NCI-H128 (cell line): ENCODE data around the gene ZCCHC9.

Experiments used
- DNase-seq: peaks from one replicate; lab custom pipeline; 2025; ENCODE audit not compliant: unreplicated experiment; lab: John Stamatoyannopoulos, UW

ZCCHC9 gene

DNA sequence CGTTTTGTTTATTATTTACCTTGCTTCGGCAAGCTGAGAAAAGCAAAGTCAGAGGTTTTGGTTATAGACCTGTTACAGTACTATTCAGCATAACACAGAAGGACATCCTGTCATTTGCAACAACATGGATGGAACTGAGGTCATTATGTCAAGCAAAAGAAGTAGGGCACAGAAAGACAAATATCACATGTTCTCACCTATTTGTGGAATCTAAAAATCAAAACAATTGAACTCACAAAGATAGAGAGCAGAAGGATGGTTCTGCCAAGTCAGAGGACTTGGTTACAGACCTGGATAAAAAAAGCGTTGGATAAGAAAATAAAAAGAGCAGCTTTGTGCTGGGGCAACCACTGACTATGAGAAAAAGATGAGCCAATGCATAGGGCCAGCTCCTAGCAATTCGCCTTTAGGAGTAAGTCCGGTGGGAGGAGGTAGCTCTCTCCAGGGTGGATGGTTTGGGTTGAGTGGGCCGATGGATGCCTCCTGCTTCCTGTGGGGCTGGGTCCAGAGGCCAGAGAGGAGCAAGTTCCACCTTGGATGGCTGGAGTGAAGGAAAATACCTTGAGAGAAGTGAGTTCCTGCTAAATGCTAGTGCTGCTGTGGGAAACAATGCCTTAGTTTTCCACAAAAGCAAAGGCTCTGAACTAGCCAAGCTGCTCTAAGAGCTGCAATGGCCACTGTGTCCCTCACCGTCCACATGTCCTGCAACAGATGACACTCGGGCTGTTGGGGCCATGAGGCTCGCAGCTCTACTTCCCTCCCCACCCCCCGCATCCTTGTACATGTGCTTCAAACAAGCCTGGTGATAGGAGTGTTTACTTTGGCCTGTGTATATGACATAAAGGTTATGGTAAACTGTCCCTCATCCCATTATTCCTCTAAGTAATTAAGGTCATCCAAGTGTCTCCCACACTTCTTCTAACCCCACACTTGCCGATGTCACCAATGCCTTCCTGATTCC is 54.2 kb downstream of the ZCCHC9 start:
- no peak for DNase-seq

DNA sequence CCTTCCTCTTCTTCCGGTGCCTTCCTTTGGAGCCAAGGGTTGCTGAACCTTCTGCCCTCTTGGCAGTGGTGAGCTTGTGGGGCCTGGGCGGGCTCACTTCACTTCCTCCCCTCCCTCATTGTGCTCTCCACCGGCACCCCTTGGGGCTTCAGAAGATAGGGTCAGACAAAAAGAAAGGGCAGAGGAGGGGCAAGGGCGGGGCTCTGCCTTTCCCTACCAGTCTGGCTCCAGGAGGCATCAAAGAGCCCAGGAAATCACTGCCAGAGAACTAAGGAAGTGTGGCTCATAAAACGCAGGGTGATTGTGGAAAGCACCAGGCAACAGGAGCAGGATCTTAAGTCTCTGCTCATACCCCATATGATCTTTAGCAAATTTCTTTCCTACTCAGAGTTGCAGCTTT is 57.7 kb downstream of the ZCCHC9 start:
- DNase-seq: no peak

DNA sequence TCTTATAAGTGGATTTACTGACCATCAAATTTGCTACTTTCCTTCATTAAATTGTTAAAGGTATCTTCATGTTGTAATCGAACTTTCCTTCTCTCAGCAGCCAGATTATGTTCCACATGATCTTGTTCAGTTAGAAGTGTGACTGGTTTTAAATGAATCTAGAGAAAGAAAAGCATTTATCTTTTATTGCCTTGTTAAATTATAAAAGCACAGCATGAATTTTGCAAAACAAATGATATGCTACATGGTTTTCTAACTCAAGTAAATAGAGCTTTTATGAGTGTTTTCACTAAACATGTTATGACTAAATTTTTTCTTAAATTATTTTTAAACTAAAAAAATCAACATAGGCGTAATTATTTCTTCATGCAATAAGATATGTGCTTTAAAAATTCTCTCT is 58.5 kb downstream of the ZCCHC9 start:
- no peak for DNase-seq

DNA sequence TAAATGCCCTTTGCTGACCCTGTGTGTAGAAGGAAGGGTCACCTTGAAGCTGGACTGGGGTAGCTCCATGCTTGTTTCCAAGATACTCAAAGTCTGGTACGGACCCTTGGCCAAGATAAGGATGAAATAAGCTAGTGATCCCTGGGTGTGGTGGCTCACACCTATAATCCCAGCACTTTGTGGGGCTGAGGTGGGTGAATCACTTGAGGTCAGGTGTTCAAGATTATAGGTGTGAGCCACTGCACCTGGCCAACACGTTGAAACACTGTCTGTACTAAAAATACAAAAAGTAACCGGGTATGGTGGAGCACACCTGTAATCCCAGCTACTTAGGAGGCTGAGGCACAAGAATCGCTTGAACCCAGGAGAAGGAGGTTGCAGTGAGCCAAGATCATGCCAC is 59.3 kb downstream of the ZCCHC9 start:
- DNase-seq: no peak

DNA sequence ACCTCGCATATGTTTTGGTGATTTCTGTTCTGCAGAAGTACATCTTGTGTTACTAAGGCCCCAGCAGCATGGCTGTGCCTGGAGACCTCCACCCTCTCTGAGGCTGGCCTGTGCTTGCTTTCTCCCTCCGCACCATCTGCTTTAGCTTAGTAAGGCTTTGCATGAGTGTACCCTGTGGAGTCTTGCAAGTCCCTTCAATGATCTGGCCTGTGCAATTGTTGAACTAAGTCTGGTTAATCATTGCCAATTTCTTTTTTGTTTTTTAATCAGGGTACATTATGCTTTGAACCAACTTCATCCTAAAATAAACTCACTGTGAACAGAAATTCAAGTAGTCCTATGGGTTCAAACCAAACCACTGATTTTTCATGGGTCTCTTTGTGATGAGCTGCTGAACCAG is 60.2 kb downstream of the ZCCHC9 start:
- DNase-seq: no peak
